ENCODE data around the gene CRNKL1.

The CRNKL1 gene

GRCh38 chr20:20065361-20065760 lies 13.1 kb upstream of the CRNKL1 start:
- ATAC-seq = no peak
- TF ChIP-seq SNAI2 (CRISPR knock-in tag; IDR thresholded peaks at IDR 0.05) = no peak
- no peak for TF ChIP-seq ZFP3 (CRISPR knock-in tag; IDR thresholded peaks at IDR 0.05)
- TF ChIP-seq RARB (CRISPR knock-in tag; IDR thresholded peaks at IDR 0.05) = no peak
- no peak for TF ChIP-seq CSRNP3 (CRISPR knock-in tag; IDR thresholded peaks at IDR 0.05)
- TF ChIP-seq PATZ1 (CRISPR knock-in tag; IDR thresholded peaks at IDR 0.05; ENCODE audit: borderline replicate concordance) = no peak
- no peak for TF ChIP-seq CREB5 (CRISPR knock-in tag; IDR thresholded peaks at IDR 0.05; ENCODE audit: low read depth)
- TF ChIP-seq TOX (CRISPR knock-in tag; IDR thresholded peaks at IDR 0.05; ENCODE audit: borderline replicate concordance) = no peak
- TF ChIP-seq ESRRG (CRISPR knock-in tag; IDR thresholded peaks at IDR 0.05) = no peak
- TF ChIP-seq OSR1 (CRISPR knock-in tag; IDR thresholded peaks at IDR 0.05) = no peak

- TF ChIP-seq ZNF70 (CRISPR knock-in tag; IDR thresholded peaks at IDR 0.05) (no peak), ZFP3 (CRISPR knock-in tag; IDR thresholded peaks at IDR 0.05) (no peak)
- peak; percentile 60 for ATAC-seq
Measured at GRCh38 chr20:20063941-20064702, 11.9 kb upstream of the CRNKL1 start.

GRCh38 chr20:20060234-20060998 lies 8.2 kb upstream of the CRNKL1 start:
- TF ChIP-seq BACH2 (CRISPR knock-in tag; IDR thresholded peaks at IDR 0.05; ENCODE audit: borderline replicate concordance) = no peak
- no peak for TF ChIP-seq OSR1 (CRISPR knock-in tag; IDR thresholded peaks at IDR 0.05)
- no peak for TF ChIP-seq TCF4 (CRISPR knock-in tag; IDR thresholded peaks at IDR 0.05; ENCODE audit: borderline replicate concordance)
- TF ChIP-seq ESRRG (CRISPR knock-in tag; IDR thresholded peaks at IDR 0.05) = no peak
- no peak for TF ChIP-seq CSDC2 (CRISPR knock-in tag; IDR thresholded peaks at IDR 0.05)
- no peak for TF ChIP-seq TOX (CRISPR knock-in tag; IDR thresholded peaks at IDR 0.05; ENCODE audit: borderline replicate concordance)
- no peak for TF ChIP-seq ZNF8 (CRISPR knock-in tag; IDR thresholded peaks at IDR 0.05)
- TF ChIP-seq ZFP30 (CRISPR knock-in tag; IDR thresholded peaks at IDR 0.05) = no peak
- TF ChIP-seq CSRNP3 (CRISPR knock-in tag; IDR thresholded peaks at IDR 0.05) = no peak
- no peak for ATAC-seq

GRCh38 chr20:20051767-20052073 lies 546 bp downstream of the CRNKL1 start:
- TF ChIP-seq PPARA (CRISPR knock-in tag; IDR thresholded peaks at IDR 0.05; ENCODE audit: borderline replicate concordance) (no peak), ZFP3 (CRISPR knock-in tag; IDR thresholded peaks at IDR 0.05) (peak; percentile 87)
- peak; percentile 39 for ATAC-seq

GRCh38 chr20:20039752-20040387 lies 12.4 kb downstream of the CRNKL1 start:
- ATAC-seq = no peak
- TF ChIP-seq TCF4 (CRISPR knock-in tag; IDR thresholded peaks at IDR 0.05; ENCODE audit: borderline replicate concordance) (no peak), CSDC2 (CRISPR knock-in tag; IDR thresholded peaks at IDR 0.05) (no peak), ZNF565 (CRISPR knock-in tag; conservative IDR thresholded peaks at IDR 0.05; ENCODE audit: low read depth) (no peak), TSHZ2 (CRISPR knock-in tag; IDR thresholded peaks at IDR 0.05) (no peak), OSR1 (CRISPR knock-in tag; IDR thresholded peaks at IDR 0.05) (no peak), ESRRG (CRISPR knock-in tag; IDR thresholded peaks at IDR 0.05) (no peak), ZFP30 (CRISPR knock-in tag; IDR thresholded peaks at IDR 0.05) (no peak), SNAI2 (CRISPR knock-in tag; IDR thresholded peaks at IDR 0.05) (no peak), ISL1 (CRISPR knock-in tag; IDR thresholded peaks at IDR 0.05) (no peak), ZFP3 (CRISPR knock-in tag; IDR thresholded peaks at IDR 0.05) (no peak), GLIS3 (CRISPR knock-in tag; IDR thresholded peaks at IDR 0.05) (no peak), CSRNP3 (CRISPR knock-in tag; IDR thresholded peaks at IDR 0.05) (no peak)
